IPS-15b (cell line): ENCODE results near the gene MCMBP.

Experiments
- H3K27me3 ChIP-seq: one replicate; pipeline ENCODE4 v1.6.1; 2013; ENCODE audit warnings: low read length; ENCODE audit not compliant: control insufficient read depth, insufficient read depth
- H3K36me3 ChIP-seq: one replicate; pipeline ENCODE4 v1.6.1; 2013; ENCODE audit warnings: low read length; ENCODE audit not compliant: control insufficient read depth, insufficient read depth
- H3K4me1 ChIP-seq: one replicate; pipeline ENCODE4 v1.6.1; 2013; ENCODE audit warnings: mild to moderate bottlenecking, low read length; ENCODE audit not compliant: control insufficient read depth, insufficient read depth
- H3K4me3 ChIP-seq: one replicate; pipeline ENCODE4 v1.5.1; 2013; ENCODE audit warnings: low read depth, low read length
- H3K9ac ChIP-seq: one replicate; pipeline ENCODE4 v1.6.1; 2013; ENCODE audit warnings: low read depth, mild to moderate bottlenecking, low read length
- H3K9me3 ChIP-seq: one replicate; pipeline ENCODE4 v1.6.1; 2013; ENCODE audit warnings: mild to moderate bottlenecking, low read length; ENCODE audit not compliant: control insufficient read depth, insufficient read depth

The MCMBP gene

DNA sequence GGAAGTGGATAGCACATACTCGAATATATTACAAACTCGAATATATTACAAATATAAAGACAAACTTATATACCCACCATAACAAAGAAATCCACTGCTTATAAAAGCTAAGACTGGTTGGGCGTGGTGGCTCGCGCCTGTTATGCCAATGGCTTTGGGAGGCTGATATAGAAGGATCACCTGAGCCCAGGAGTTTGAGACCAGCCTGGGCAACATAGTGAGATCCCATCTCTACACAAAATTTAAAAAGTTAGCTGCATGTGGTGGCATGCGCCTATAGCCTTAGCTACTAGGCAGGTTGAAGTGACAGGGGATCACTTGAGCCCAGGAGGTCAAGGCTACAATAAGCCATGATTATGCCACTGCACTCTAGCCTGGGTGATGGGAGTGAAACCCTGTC is 20.4 kb downstream of the MCMBP start:
- no peak overlapping the region for H3K9ac ChIP-seq
- no peaks in the 10 kb centered on the region for H3K4me1 ChIP-seq
- H3K27me3 ChIP-seq: no peaks in the 10 kb centered on the region
- H3K4me3 ChIP-seq: no peak overlapping the region
- no peaks in the 10 kb centered on the region for H3K9me3 ChIP-seq
- peaks cover 12% of the 10 kb centered on the region for H3K36me3 ChIP-seq

DNA sequence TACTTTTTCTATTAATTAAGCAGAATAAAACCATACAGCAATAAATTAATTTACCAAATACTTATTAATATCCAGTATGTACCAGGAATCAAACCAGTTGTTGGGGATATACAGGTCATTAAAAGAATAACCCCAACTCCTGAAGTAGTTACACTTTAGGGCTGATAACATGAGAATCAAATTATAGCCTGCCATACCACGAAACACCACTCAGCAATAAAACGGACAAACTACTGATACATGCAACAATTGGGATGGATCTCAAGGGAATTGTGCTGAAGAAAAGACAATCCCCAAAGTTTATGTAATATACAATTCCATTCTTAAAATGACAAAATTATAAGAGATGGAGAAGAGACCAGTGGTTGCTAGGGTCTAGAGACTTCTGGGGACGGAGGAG is 22.7 kb downstream of the MCMBP start:
- H3K4me1 ChIP-seq: no peaks in the 10 kb centered on the region

DNA sequence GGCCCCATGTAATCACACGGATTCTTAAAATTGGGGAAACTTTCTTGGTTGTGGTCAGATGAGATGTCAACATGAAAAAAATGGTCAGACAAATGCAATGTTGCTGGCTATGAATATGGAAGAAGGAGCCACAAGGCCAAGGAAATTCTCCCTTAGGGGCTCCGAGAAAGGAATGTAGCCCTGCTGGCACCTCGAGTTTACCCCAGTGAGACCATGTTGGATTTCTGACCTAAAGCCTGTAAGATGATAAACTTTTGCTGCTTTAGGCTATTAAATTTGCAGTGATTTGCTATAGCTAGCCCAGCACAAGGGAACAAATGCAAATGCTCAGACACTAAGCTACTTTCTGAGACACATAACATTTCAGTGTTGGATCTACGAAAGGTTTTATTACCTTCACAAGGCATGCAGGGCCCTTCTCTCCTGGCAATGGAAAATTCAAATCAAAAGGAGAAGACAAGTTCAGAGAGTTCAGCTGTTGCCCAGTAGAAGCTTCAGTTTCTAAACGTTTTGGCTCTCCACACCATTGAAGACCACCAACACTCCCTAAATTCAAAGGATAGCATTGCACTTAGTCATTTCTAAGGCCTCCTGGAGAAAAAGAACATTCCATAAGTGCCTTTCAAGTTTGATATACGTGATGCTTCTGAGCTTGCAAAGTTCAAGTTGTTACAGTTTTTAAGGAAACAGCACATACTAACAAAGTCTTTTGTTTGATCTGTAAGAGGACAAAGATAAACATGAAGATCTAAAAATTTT is 23.4 kb downstream of the MCMBP start:
- peaks cover 26% of the 10 kb centered on the region for H3K36me3 ChIP-seq
- H3K4me3 ChIP-seq: no peak overlapping the region
- no peaks in the 10 kb centered on the region for H3K4me1 ChIP-seq
- no peak overlapping the region for H3K9ac ChIP-seq
- no peaks in the 10 kb centered on the region for H3K27me3 ChIP-seq
- H3K9me3 ChIP-seq: no peaks in the 10 kb centered on the region

More for the DNA sequence above, 22.7 kb downstream of the MCMBP start:
- no peak overlapping the region for H3K4me3 ChIP-seq
- no peaks in the 10 kb centered on the region for H3K27me3 ChIP-seq
- H3K9me3 ChIP-seq: no peaks in the 10 kb centered on the region
- H3K9ac ChIP-seq: no peak overlapping the region
- peaks cover 18% of the 10 kb centered on the region for H3K36me3 ChIP-seq

DNA sequence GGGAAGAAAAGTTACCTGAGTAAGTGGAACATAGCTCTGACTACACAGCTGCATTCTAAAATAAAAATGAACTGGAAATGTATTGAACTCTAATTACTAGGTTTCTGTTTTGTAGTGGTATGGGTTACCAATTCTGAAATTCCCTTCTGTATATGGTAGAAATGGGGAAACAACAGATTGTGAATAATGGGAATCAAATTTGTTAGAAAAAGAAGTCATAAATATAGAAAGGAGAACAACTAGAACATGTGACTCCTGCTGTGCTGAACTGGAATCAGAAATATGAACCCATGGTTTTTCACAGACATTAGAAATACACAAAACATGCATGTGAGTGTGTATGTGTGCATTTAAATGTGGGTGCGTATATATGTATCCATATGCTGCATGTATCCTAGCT is 27.0 kb downstream of the MCMBP start:
- Histone ChIP-seq H3K27me3 (no peaks in the 10 kb centered on the region), H3K9me3 (no peaks in the 10 kb centered on the region), H3K9ac (no peak overlapping the region), H3K4me1 (no peaks in the 10 kb centered on the region), H3K4me3 (no peak overlapping the region), H3K36me3 (peaks cover 26% of the 10 kb centered on the region)

DNA sequence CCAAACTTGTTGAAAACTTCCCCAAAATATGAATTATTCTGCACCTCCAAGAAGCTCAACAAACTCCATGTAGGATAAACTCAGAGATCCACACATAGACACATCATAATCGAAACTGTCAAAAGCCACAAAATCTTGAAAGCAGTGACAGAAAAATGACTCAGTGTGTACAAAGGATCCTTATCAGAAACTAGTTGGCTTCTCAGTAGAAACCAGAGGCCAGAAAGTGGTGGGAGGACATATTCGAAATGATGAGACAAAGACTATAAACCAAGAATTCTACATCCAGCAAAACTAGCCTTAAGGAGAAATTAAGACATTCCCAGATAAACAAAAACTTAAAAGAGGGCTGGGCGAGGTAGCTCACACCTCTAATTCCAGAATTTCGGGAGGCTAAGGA is 38.5 kb downstream of the MCMBP start:
- no peak overlapping the region for H3K9ac ChIP-seq
- H3K4me3 ChIP-seq: no peak overlapping the region
- no peaks in the 10 kb centered on the region for H3K27me3 ChIP-seq
- peaks cover 18% of the 10 kb centered on the region for H3K36me3 ChIP-seq
- no peaks in the 10 kb centered on the region for H3K4me1 ChIP-seq
- H3K9me3 ChIP-seq: no peaks in the 10 kb centered on the region

DNA sequence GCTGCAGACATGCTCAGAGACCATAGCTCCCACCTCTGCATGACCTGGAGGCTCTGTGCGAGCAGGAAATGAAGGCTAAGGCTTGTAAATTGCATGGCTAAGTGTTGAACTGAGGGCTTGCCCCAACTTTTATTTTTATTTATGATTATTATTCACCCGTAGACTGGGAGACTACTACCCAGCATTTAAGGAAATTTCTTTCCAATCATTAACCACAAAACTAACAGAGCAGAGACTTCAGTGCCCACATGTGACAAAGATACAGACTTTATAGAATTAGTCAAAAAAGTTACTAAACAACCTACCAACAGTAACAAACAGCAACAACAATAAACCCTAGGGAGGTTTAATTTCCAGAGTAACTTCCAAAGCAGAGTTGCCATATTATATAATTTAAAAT is 39.7 kb downstream of the MCMBP start:
- no peaks in the 10 kb centered on the region for H3K27me3 ChIP-seq
- H3K9ac ChIP-seq: no peak overlapping the region
- H3K36me3 ChIP-seq: peaks cover 22% of the 10 kb centered on the region
- H3K4me1 ChIP-seq: no peaks in the 10 kb centered on the region
- H3K4me3 ChIP-seq: no peak overlapping the region
- H3K9me3 ChIP-seq: no peaks in the 10 kb centered on the region

DNA sequence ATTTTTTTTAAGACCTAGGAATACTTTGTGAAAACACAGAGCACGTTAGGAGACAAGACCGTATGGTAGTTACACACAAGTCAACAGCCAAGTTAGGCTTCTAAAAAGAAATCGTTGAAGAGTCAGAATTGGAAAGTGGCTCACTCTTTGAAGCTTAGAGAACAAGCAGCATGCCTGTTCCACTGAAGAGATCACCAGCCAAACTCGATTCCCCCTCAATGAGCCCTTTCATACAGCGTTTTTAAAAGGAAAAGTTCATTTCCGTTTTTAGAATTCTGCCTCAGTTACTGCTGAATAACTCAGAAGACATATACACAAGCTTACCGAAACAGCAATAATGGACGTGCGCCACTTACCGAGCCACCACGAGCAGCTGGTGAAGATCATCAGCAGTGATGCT is 41.0 kb downstream of the MCMBP start:
- H3K36me3 ChIP-seq: peaks cover 21% of the 10 kb centered on the region

DNA sequence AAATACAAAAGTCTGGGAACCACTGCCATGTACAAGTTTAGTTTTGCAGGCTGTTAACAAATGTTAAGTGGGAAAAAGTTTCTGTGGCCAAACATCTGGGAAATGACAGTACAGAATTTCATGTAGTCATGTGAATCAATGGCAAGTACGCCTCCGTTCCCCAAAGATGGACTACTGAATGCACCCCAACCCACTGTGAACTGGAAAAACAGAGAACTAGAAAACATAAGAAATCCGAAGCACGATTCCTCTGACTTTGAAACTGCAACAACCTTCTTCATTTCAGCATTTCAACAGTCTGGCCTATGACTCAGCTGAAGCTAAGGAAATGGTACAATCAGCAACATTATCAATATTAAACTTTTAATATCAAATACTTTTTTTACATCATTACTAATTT is 41.8 kb downstream of the MCMBP start:
- Histone ChIP-seq H3K9ac (no peak overlapping the region), H3K9me3 (no peaks in the 10 kb centered on the region), H3K4me1 (no peaks in the 10 kb centered on the region), H3K4me3 (no peak overlapping the region), H3K36me3 (peaks cover 21% of the 10 kb centered on the region), H3K27me3 (no peaks in the 10 kb centered on the region)

More for the DNA sequence above, 41.0 kb downstream of the MCMBP start:
- Histone ChIP-seq H3K9me3 (no peaks in the 10 kb centered on the region), H3K4me3 (no peak overlapping the region), H3K4me1 (no peaks in the 10 kb centered on the region), H3K27me3 (no peaks in the 10 kb centered on the region), H3K9ac (no peak overlapping the region)

DNA sequence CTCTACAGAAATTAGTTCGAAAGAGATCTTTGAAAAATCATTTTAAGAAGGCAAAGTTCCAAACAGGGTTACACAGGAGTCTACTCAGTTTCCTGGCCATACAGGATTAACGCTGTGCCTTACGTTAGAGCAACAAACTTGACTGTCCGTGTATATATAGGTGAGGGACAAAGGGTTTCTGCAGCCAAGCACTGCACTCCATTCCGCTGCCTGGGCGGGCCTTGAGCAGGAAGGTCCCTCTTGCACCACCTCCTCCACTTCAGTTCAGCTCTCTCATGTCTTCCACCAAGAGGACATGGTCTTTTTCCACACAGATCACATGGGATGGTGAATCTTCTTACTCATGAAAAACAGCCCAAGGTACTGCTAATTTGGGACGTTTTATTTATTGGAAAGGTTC is 43.2 kb downstream of the MCMBP start:
- Histone ChIP-seq H3K4me3 (no peak overlapping the region), H3K9ac (no peak overlapping the region), H3K36me3 (peaks cover 18% of the 10 kb centered on the region), H3K9me3 (no peaks in the 10 kb centered on the region), H3K27me3 (no peaks in the 10 kb centered on the region), H3K4me1 (no peaks in the 10 kb centered on the region)

DNA sequence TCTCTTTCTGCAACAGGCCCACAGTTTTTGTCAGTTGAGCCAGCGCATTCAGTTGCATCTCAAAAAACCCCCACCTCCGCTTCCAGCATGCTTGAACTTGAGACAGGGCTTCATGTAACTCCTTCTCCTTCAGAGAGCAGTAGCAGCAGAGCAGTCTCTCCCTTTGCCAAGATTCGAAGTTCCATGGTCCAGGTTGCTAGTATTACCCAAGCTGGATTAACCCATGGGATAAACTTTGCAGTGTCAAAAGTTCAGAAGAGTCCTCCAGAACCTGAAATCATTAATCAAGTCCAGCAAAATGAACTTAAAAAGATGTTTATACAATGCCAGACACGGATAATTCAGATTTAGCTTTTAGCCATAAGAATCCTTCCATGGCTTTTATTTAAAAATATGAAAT is 45.2 kb downstream of the MCMBP start:
- Histone ChIP-seq H3K36me3 (peaks cover 9% of the 10 kb centered on the region), H3K27me3 (no peaks in the 10 kb centered on the region), H3K4me1 (no peaks in the 10 kb centered on the region), H3K4me3 (no peak overlapping the region), H3K9ac (no peak overlapping the region), H3K9me3 (no peaks in the 10 kb centered on the region)

DNA sequence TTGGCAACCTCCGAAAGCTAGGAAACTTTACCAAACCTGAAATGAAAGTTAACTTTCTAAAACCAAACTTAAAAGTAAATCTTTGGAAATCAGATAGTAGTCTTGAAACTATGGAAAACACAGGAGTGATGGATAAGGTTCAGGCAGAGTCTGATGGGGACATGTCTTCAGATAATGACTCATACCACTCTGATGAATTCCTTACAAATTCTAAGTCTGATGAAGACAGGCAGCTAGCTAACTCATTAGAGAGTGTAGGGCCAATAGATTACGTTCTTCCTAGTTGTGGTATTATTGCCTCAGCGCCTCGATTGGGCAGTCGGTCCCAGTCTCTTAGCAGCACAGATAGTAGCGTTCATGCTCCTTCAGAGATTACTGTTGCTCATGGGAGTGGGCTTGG is 45.9 kb downstream of the MCMBP start:
- Histone ChIP-seq H3K9me3 (no peaks in the 10 kb centered on the region), H3K27me3 (no peaks in the 10 kb centered on the region), H3K9ac (no peak overlapping the region), H3K4me1 (no peaks in the 10 kb centered on the region), H3K36me3 (peaks cover 9% of the 10 kb centered on the region), H3K4me3 (no peak overlapping the region)

DNA sequence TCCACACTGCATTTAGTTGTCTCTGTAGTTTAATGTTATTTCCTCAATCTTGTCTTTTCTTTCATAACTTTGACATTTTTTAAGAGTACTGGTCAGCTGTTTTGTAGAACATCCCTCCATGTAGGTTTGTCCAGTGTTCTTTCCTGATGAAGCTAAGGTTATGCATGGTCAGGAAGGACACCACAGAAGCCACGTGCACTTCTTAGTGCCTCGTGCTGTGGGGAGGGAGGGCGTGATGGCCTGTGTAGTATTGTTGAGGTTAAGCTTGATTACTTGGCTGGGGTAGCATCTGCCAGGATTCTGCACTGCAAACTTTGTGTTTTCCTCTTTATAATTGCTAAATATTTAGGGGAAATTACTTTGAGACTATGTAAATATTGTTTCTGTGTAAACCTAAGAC is 48.3 kb downstream of the MCMBP start:
- H3K4me1 ChIP-seq: peaks cover 3% of the 10 kb centered on the region
- no peak overlapping the region for H3K9ac ChIP-seq
- H3K9me3 ChIP-seq: no peaks in the 10 kb centered on the region
- H3K4me3 ChIP-seq: no peak overlapping the region
- peaks cover 9% of the 10 kb centered on the region for H3K36me3 ChIP-seq
- H3K27me3 ChIP-seq: no peaks in the 10 kb centered on the region
